ENCODE data around the gene TLK2. TPM values are rescaled to one million over a fixed set of nuclear protein-coding genes. Genes with fewer than 3 reads are reported as not detected.
"Not testable (repeated sequence)": the region's sequence is repeated elsewhere in the genome, so short reads cannot be mapped to it uniquely, and the experiment has no call there.

The TLK2 gene
- polyA plus RNA-seq, 1 donor from 2014 or later, result 63.9 TPM

DNA sequence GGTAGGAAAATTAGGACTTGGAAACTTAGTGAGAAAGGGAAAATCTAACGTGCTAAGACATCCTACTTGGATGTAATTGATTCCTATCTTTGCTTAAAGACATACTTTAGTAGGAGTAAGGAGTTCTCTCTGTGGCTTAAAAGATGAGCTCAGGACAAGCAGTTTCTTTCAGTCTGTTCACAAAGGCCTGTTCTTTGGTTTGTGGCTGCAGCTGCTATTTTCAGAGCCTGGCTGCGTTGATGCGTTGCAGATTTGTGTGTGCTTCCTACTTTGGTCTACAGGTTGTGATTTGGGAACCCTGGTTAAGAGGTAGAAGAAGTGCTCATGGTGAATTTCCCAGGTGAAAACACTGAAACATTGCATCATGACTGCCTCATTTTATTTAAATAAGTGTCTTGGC is 24.5 kb upstream of the TLK2 start:
- not testable (repeated sequence) for H3K9me3 ChIP-seq (ENCODE audit: low read length); H3K4me2 ChIP-seq (ENCODE audit: low read length); H2AFZ ChIP-seq (ENCODE audit: low read depth, low read length); H3K36me3 ChIP-seq (ENCODE audit: insufficient read depth, low read length); H3K9ac ChIP-seq (ENCODE audit: low read length); H3K79me2 ChIP-seq (replicated peaks; ENCODE audit: insufficient read depth, low read length); H3K4me3 ChIP-seq (ENCODE audit: low read length); H3F3A ChIP-seq (ENCODE audit: insufficient read depth, low read length, poor library complexity, severe bottlenecking); H3K9me2 ChIP-seq (ENCODE audit: insufficient read depth, low read length); H4K20me1 ChIP-seq (ENCODE audit: insufficient read depth); H3K27me3 ChIP-seq (ENCODE audit: insufficient read depth, low read depth, low read length); H3K27ac ChIP-seq (ENCODE audit: low read length)

GRCh38 chr17:62456016-62456415 is 22.6 kb upstream of the TLK2 start:
- Histone ChIP-seq H4K20me1 (ENCODE audit: insufficient read depth) (no peaks in the 10 kb centered on the region), H3K79me2 (replicated peaks; ENCODE audit: insufficient read depth, low read length) (no peaks in the 10 kb centered on the region), H3K4me2 (ENCODE audit: low read length) (no peak overlapping the region), H3K9ac (ENCODE audit: low read length) (no peak overlapping the region), H3F3A (ENCODE audit: insufficient read depth, low read length, poor library complexity, severe bottlenecking) (no peaks in the 10 kb centered on the region), H3K27me3 (ENCODE audit: insufficient read depth, low read depth, low read length) (no peaks in the 10 kb centered on the region), H3K27ac (ENCODE audit: low read length) (no peak overlapping the region), H3K36me3 (ENCODE audit: insufficient read depth, low read length) (no peaks in the 10 kb centered on the region), H3K9me2 (ENCODE audit: insufficient read depth, low read length) (no peaks in the 10 kb centered on the region), H2AFZ (ENCODE audit: low read depth, low read length) (no peak overlapping the region), H3K9me3 (ENCODE audit: low read length) (no peaks in the 10 kb centered on the region), H3K4me3 (ENCODE audit: low read length) (no peak overlapping the region)
- TF ChIP-seq POLR2AphosphoS5 (IDR thresholded peaks at IDR 0.05) (no peak), SMC3 (conservative IDR thresholded peaks at IDR 0.05; ENCODE audit: poor library complexity) (no peak), RAD21 (conservative IDR thresholded peaks at IDR 0.05) (no peak), EP300 (conservative IDR thresholded peaks at IDR 0.05; ENCODE audit: poor library complexity, severe bottlenecking) (no peak)
- TF ChIP-seq, protein P1, sequence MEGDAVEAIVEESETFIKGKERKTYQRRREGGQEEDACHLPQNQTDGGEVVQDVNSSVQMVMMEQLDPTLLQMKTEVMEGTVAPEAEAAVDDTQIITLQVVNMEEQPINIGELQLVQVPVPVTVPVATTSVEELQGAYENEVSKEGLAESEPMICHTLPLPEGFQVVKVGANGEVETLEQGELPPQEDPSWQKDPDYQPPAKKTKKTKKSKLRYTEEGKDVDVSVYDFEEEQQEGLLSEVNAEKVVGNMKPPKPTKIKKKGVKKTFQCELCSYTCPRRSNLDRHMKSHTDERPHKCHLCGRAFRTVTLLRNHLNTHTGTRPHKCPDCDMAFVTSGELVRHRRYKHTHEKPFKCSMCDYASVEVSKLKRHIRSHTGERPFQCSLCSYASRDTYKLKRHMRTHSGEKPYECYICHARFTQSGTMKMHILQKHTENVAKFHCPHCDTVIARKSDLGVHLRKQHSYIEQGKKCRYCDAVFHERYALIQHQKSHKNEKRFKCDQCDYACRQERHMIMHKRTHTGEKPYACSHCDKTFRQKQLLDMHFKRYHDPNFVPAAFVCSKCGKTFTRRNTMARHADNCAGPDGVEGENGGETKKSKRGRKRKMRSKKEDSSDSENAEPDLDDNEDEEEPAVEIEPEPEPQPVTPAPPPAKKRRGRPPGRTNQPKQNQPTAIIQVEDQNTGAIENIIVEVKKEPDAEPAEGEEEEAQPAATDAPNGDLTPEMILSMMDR (IDR thresholded peaks at IDR 0.05; ENCODE audit: poor library complexity, severe bottlenecking), result no peak

DNA sequence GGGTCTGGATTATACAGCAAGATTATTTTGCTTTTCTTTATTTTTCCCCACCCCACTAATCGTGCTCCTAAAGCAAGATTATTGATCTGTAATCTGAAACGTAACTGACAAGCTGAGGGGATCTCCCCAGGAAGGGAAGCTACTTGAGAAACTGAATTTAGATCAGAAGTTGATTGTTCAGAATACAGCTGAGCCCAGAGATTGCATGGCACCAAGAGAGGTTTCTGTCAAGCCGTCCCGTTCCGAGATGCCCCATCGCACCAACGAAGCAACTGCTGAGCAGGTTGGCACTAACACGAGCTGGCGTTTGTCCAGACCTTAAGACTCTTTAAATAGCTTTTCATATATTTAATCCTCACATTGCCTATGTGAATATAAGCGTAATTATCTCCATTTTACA is 20.1 kb upstream of the TLK2 start:
- H3K27ac ChIP-seq (ENCODE audit: low read length); H3K4me2 ChIP-seq (ENCODE audit: low read length); H3K79me2 ChIP-seq (replicated peaks; ENCODE audit: insufficient read depth, low read length); H2AFZ ChIP-seq (ENCODE audit: low read depth, low read length); H3K36me3 ChIP-seq (ENCODE audit: insufficient read depth, low read length); H3K9me3 ChIP-seq (ENCODE audit: low read length); H3K9ac ChIP-seq (ENCODE audit: low read length); H3F3A ChIP-seq (ENCODE audit: insufficient read depth, low read length, poor library complexity, severe bottlenecking); H3K9me2 ChIP-seq (ENCODE audit: insufficient read depth, low read length); H4K20me1 ChIP-seq (ENCODE audit: insufficient read depth); H3K4me3 ChIP-seq (ENCODE audit: low read length); H3K27me3 ChIP-seq (ENCODE audit: insufficient read depth, low read depth, low read length): not testable (repeated sequence)

GRCh38 chr17:62464422-62464821 is 14.2 kb upstream of the TLK2 start:
- H3K4me3 ChIP-seq (ENCODE audit: low read length); H4K20me1 ChIP-seq (ENCODE audit: insufficient read depth); H3K27me3 ChIP-seq (ENCODE audit: insufficient read depth, low read depth, low read length); H3F3A ChIP-seq (ENCODE audit: insufficient read depth, low read length, poor library complexity, severe bottlenecking); H3K9me3 ChIP-seq (ENCODE audit: low read length); H3K79me2 ChIP-seq (replicated peaks; ENCODE audit: insufficient read depth, low read length); H3K36me3 ChIP-seq (ENCODE audit: insufficient read depth, low read length); H3K4me2 ChIP-seq (ENCODE audit: low read length); H3K9ac ChIP-seq (ENCODE audit: low read length); H2AFZ ChIP-seq (ENCODE audit: low read depth, low read length); H3K27ac ChIP-seq (ENCODE audit: low read length); H3K9me2 ChIP-seq (ENCODE audit: insufficient read depth, low read length): not testable (repeated sequence)

DNA sequence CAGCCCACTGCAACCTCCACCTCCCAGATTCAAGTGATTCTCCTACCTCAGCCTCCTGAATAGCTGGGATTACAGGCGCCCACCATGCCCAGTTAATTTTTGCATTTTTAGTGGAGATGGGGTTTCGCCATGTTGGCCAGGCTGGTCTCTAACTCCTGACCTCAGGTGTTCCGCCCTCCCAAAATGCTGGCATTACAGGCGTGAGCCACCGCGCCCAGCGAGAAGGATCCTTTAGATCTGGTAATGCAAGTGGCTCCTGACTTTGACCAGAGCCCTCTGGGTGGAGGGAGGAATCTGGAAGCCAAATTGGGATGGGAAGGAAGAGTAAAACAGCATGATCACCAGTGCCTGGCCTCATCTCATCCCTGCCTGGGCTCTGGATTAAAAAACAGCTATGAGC is 13.4 kb upstream of the TLK2 start:
- not testable (repeated sequence) for H2AFZ ChIP-seq (ENCODE audit: low read depth, low read length); H3K9me2 ChIP-seq (ENCODE audit: insufficient read depth, low read length); H3K4me3 ChIP-seq (ENCODE audit: low read length); H3K27ac ChIP-seq (ENCODE audit: low read length); H3K27me3 ChIP-seq (ENCODE audit: insufficient read depth, low read depth, low read length); H3K9me3 ChIP-seq (ENCODE audit: low read length); H3K4me2 ChIP-seq (ENCODE audit: low read length); H3F3A ChIP-seq (ENCODE audit: insufficient read depth, low read length, poor library complexity, severe bottlenecking); H4K20me1 ChIP-seq (ENCODE audit: insufficient read depth); H3K36me3 ChIP-seq (ENCODE audit: insufficient read depth, low read length); H3K9ac ChIP-seq (ENCODE audit: low read length); H3K79me2 ChIP-seq (replicated peaks; ENCODE audit: insufficient read depth, low read length)

- not testable (repeated sequence) for H3K79me2 ChIP-seq (replicated peaks; ENCODE audit: insufficient read depth, low read length); H3K9me2 ChIP-seq (ENCODE audit: insufficient read depth, low read length); H3K9me3 ChIP-seq (ENCODE audit: low read length); H3F3A ChIP-seq (ENCODE audit: insufficient read depth, low read length, poor library complexity, severe bottlenecking); H3K27ac ChIP-seq (ENCODE audit: low read length); H2AFZ ChIP-seq (ENCODE audit: low read depth, low read length); H4K20me1 ChIP-seq (ENCODE audit: insufficient read depth); H3K4me2 ChIP-seq (ENCODE audit: low read length); H3K4me3 ChIP-seq (ENCODE audit: low read length); H3K27me3 ChIP-seq (ENCODE audit: insufficient read depth, low read depth, low read length); H3K9ac ChIP-seq (ENCODE audit: low read length); H3K36me3 ChIP-seq (ENCODE audit: insufficient read depth, low read length)
Measured at GRCh38 chr17:62470666-62471379, 7.8 kb upstream of the TLK2 start.

DNA sequence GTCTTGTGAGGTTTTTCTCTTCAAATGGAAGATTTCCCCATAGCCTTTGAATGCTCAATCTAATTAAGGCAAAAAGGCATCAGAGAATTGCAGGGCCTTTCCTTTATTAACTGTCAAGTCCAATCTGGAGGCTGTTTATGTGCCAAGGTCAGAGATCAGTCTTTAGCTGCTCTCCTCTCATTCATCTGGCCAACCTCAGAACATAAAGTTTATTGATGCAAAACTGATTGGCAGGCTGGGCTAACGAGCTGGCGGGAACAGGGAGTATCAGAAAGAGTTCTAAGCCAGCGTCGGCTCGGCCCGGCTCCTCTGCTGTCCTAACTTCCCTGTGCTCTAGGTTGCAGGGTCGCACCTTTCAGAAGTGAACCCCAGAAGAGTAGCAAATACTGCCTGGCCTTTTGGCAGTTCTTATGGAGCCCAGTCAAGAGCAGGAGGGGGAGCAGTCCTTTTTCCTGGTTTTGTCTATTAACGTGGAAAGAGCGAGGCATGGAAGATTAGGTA is 7.2 kb upstream of the TLK2 start:
- not testable (repeated sequence) for H3K9me2 ChIP-seq (ENCODE audit: insufficient read depth, low read length); H3K4me3 ChIP-seq (ENCODE audit: low read length); H3K79me2 ChIP-seq (replicated peaks; ENCODE audit: insufficient read depth, low read length); H2AFZ ChIP-seq (ENCODE audit: low read depth, low read length); H3K27me3 ChIP-seq (ENCODE audit: insufficient read depth, low read depth, low read length); H3K27ac ChIP-seq (ENCODE audit: low read length); H4K20me1 ChIP-seq (ENCODE audit: insufficient read depth); H3F3A ChIP-seq (ENCODE audit: insufficient read depth, low read length, poor library complexity, severe bottlenecking); H3K4me2 ChIP-seq (ENCODE audit: low read length); H3K36me3 ChIP-seq (ENCODE audit: insufficient read depth, low read length); H3K9me3 ChIP-seq (ENCODE audit: low read length); H3K9ac ChIP-seq (ENCODE audit: low read length)

Measured in neural cell (in vitro differentiated cells).